HG02870 (cell line): Measurements from ENCODE around the gene SPO11.

ENCODE experiments used
- ATAC-seq: cut with Tn5 transposase; IDR thresholded peaks from one replicate; pipeline ENCODE4 v1.9.1; 2021; ENCODE audit warnings: mild to moderate bottlenecking, moderate library complexity; ENCODE audit not compliant: unreplicated experiment

SPO11 gene

DNA sequence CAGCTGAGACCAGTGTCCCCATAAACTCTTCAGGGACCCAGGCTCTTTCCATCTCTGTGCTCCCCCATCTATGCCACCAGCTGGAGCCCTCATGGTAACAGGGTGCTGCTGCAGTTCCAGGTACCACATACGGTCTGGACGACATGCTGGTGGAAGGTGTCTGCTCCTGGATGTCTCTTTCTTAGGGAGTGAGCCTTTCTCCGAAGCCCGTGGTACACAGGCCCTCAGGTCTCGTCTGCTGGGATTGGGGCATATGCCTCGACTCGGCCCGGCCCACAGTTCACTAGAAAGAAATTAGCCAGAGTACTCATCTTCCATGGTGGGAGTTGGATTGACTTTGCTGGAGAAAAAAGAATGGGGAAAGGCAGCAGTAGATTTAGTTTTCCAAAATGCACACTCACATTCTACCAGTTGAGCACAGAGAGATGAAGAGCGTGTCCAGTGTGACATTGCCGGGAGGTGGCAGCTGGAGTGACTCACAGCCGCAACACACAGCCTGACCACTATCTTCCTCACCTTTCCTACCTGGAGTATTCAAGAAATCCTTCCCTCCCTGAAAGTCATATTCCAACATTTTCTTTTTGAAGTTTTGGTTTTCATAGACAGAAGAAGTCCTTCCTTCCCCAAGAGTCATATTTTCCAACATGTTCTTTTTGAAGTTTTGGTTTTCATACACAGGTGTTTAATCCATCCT, 18.6 kb upstream of the SPO11 start:
- ATAC-seq, result no peak

DNA sequence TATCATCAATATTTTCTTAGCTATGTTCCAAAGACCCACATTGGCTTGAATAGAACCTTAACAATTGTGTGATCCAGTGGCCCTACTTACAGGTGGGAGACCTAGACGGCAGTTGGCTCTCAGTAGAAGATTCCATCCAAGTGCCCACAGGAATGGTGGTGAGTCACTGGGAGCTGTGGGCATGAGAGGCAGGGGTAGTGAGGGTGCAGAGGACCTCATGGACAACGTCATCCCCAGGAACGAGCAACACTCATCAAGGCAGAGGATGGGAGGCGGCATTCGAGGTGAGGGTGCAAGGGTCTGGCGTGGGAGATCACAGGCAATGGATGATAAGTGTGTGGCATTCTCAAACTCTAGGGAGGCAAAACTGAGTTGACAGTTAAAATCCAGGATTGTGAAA, 17.5 kb upstream of the SPO11 start:
- no peak for ATAC-seq

DNA sequence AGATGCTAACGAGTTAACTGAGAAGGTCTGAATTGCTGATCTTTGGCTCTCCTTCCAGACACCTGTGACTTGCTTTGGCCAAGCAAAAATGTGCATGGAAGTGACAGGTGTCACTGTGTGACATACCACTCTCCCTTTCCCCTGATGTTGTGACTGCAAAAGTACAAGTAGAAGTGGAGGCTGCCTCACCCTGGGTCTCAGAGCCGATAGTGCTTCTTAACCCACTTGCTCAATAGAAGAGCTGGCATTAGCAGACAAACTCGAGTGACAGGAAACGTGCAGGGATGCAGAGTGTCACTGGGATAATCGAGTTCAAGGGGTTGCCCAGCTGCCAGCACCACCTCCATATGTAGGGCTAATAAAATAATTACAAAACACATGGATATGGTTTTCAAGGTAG, 16.4 kb upstream of the SPO11 start:
- ATAC-seq, result no peak

DNA sequence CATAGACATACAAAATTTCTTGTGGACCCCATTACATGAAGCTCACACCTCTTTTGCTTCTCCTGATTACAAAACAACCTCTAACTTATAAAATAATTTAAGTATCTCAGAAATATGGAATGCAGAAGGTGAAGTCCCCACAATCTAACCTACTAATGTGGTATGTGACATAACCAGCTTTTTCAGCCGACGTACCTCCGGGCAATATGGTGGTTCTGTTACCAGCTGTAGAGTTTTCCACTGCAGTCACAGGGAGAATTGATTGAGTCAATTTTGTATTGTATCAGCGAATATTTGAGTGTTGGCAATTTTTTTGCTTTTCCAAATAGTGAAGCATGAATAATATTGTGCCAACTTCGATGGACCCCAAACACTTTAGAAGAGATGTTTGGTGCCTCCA, 15.7 kb upstream of the SPO11 start:
- ATAC-seq, result no peak

DNA sequence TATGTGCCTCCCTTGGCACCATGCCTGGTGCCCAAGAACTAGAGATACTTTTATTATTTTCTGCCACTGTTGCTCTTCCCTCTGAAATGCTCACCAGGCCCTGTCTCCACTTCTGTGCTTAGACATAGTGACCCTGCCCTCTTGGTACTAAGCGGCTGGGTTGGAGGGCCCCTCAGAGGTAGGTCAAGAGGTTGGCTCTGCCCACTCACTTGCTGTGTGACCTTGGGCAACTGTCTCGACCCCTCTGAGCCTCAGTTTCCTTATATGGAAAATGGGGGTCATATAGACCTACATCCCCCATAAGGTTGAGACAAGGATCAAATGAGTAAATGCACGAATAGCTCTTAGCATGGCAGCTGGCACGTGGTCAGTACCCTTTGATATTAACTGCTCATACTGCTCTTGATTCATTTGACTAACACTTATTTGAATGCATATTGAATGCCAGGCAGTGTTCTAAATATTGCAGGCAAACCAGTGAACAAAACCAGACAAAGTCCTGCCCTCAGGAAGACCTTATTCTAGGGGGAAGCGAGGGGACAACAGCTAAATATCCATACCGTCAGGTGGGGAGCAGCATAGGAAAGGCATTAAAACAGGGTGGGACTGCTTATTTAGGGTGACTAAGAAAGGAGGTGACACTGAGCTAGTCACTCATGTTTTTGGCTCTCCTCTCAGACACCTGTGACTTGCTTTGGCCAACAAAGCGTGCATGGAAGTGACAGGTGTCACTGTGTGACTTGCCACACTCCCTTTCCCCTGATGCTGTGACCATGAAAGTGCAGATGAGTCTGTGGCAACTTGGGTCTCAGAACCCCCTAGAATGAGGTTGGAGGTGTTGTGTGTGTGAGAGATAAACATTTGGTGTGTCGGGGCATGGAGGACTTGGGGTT, 14.3 kb upstream of the SPO11 start:
- no peak for ATAC-seq

DNA sequence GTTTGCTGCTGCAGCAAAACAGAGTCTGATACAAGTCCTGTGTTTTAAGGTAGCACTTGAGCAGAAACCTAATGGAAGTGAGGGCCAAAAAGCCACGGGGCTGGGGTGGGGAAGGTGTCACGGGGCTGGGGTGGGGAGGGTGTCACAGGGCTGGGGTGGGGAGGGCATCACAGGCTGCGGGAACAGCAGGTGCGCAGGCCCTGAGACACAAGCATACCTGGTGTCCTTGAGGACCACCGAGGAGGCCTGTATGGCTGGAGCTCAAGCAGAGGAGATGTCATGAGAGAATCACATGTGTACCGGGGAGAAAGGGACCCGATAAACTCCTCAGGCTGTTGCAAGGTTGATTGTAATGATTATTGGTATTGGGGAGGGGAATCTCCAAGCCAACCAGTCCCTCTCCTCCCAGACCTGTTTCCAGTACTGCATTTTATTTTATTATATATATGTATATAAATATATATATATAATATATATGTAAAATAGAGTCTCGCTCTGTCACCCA, 13.6 kb upstream of the SPO11 start:
- no peak for ATAC-seq

DNA sequence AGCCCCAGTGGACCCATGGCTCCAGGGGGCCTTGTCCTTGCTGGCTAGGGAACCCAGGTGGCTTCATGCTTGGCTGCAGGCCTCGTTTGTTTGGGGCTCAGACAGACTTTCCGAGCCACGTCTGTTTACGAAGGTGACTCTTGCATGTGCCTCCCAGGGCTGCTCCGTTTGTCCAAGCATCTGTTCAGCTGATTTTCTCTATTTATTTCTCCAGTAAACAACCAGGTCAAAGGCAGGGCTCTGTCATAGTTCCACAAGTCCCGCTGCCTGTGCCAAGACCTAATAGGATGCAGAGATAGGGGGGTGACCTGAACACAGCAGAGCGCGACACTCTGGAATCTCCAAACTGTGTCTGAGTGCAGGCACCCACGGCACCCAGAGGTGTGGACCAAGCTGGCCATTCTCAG, 12.8 kb upstream of the SPO11 start:
- no peak for ATAC-seq

DNA sequence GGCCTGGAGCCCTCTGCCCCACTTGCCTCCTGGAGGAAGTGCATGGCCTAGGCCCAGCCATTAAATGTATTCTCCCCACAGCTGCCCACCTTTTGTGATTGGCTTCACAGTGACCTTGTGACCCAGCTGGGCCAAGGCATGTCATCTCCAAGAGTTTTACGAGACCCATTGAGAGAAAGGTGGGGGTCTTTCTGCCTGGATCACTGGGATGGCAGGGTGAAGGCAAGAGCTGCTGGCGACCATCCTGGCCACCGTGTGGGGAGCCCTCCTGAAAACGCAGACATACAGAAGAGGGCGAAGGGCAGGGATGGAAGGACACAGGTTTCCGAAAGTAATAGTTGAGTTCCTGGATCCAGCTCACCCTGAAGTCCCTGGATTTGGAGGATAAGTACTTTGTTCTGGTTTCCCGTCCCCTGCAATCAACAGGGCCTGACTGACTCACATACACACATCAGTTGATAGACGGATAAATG, 12.3 kb upstream of the SPO11 start:
- ATAC-seq, result no peak

DNA sequence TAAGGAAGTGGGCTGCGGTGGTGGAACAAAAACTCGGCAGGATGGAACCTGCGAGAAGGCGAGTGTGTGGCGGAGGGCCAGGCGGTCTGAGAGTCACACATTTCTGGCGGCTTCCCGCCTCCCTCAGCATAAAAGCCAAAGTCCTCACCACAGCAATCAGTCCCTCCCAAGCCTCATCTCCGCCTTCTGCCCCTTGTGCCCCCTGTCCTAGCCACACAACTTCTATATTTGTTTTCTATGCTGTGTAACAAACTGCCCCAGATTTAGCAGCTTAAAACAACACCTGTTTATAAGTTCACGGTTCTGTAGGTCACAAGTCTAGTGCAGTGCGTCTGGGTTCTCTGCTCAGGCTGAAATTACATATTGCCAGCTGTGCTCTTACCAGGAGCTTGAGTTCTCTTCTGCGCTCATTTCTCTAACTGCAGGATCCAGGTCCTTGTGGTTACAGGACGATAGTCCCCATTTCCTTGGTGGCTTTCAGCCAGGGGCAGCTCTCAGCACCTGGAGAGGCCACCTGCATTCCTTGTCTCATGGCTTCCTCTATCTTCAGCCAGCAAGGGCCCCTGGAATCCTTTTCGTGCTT, 11.7 kb upstream of the SPO11 start:
- ATAC-seq, result no peak

DNA sequence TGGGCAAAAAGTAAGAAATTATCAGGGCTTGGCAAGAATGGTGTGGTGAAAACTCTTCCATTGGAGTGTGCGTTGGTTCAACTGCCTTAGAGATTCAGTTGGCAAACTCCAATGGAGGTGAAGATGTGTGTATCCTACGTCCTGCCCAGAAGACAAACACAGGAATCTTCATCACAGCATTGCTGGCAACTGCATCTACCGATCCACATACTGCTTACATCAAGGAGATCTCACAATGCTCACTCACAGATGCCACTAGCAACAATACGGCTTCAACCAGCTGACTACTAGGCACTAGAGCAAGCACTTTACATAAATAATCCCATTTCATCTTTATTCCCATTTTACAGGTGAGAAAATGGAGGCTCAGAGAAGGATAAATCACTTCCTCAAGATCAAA, 10.0 kb upstream of the SPO11 start:
- no peak for ATAC-seq

DNA sequence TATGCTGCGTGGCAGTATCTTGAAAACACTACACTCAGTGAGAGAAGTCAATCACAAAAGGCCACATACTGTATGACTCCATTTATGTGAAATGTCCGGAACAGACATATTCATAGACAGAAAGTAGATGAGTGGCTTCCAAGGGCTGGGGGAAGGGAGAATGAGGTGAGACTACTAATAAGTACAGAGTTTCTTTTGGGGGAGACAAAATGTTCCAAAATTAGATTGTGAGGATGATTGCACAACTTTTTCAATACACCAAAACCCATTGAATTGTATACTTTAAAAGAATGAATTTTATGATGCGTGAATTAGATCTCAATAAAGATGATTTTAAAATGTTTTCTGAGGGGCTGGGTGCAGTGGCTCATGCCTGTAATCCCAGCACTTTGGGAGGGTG, 9.2 kb upstream of the SPO11 start:
- ATAC-seq, result no peak

DNA sequence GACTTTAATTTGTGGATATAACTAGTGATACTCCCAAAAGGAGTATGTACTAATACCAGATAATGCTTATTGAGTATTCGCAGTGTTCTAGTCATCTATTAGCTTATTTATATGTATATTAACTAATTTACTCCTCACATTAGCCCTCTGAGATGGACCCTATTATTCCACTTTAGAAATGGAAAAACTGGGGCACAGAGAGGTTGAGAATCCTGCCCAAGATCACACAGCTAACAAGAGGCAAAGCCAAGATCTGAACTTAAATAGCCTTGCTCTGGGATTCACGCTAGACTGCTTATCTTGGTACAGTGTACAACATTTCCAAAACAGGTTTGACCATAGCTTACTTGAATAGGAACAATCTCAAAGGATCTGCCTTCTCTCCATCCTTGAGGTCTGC, 8.5 kb upstream of the SPO11 start:
- ATAC-seq, result no peak

DNA sequence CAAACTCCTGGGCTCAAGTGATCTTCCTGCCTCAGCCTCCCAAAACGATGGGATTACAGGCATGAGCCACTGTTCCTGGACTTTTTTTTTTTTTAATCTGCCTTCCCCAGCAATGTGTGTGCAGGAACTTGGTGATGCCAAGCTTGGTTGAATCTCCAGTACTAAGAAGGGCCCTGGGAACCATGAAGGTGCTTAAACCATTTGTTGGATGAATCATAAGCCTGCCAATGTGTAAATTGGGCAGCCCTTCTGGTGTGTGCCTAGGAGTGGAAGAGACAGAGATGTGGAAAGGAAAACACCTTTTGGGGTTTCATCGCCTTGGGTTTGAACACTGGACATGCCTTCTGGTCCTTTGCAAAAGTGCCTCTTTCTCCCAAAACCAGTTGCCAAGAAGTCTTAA, 7.1 kb upstream of the SPO11 start:
- ATAC-seq, result no peak

DNA sequence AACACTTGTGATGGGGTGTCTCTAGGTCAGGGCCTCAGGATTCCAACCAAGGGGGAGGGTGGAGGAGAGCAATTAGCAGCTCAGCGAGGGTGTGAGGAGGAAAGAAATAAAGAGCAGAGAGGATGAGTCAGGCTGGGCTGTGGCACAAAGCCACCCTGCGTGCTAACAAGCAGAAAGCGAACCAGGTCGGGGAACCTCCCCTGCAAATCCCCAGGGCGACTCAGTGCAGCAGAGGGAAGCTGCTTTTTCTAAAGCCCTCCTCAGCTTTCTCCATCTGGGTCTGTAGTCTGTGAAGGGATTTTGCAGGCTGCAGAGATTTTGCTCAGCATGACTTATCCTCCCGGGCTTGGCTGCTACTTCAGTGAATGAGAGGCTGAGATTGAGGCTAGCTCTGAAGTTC, 6.6 kb upstream of the SPO11 start:
- peak; percentile 47 for ATAC-seq

DNA sequence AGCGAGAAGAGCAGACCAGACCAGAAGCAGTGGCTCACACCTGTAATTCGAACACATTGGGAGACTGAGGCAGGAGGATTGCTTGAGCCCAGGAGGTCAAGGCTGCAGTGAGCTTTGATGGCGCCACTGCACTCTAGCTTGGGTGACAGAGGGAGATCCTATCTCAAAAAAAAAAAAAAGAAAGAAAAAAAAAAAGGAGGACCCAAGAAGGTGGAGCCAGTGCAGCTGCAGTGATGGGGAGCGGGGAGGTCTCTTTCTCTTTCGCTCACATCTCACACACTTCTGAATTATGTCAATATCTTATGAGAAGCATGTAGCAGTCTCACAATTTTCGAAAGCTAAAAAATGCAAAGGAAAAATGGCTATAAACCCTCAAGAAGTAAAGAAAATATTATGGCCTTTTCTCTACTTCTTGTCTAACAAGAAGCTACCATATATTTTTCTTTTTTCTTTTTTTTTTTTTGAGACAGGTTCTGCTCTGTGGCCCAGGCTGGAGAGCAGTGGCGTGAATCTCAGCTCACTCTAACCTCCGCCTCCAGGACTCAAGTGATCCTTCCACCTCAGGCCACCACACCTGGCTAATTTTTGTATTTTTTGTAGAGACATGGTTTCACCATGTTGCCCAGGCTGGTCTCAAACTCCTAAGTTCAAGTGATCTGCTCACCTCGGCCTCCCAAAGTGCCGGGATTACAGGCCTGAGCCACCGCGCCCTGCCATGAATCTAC, 3.8 kb upstream of the SPO11 start:
- ATAC-seq, result no peak

DNA sequence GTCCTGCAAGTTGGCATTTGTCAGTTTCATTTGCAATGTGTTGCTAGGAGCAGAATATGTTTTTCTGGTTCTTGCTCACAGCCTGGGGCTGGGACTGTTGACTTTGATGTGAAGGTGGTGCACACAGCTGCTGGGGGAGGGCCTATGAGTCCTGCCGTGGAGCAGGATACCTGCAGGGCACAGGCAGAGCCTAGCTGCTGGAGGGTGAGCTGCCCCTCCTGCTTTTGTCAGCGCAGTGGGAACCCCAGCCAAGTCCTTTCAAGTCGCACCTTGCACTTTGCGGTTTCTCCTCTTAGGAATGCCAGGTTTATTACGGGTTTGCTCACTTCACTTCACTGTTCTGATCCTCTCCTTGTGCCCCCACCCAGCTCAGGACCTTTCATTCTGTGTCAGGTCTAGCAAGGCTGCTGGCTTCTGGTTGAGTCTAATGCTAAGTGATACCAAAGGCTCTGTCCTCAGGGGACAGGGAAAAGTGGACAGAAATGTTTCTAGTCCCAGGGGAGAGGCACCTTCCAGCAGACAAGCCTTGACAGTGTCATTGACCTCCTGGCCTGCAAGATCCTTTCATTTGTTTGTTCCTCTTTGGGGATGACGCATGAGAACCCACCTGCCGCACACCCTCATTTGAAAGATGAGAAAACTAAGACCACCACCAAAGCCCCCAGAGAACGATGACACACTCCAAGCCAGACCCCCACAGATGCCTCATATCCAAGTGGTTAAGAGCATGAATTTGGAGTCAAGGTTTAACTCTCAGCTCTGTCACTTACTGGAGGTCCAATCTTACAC, 2.7 kb upstream of the SPO11 start:
- ATAC-seq, result no peak

DNA sequence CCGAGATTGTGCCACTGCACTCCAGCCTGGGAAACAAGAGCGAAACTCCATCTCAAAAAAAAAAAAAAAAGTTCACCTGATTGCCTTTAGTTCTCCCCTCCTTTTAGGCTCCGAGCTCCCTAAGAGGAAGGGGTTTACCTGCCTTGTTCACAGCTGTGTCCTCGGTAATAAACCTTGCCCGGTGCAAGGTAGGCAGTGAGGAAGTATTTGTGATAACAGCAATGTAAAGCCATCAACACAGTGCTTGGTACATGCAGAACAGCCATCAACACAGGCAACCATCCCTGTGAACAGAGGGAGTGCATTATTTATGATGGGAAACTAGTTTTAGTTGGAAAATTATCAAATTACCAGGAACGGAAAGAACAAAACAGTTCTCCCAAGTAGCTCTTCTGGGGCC, 1.8 kb upstream of the SPO11 start:
- no peak for ATAC-seq

DNA sequence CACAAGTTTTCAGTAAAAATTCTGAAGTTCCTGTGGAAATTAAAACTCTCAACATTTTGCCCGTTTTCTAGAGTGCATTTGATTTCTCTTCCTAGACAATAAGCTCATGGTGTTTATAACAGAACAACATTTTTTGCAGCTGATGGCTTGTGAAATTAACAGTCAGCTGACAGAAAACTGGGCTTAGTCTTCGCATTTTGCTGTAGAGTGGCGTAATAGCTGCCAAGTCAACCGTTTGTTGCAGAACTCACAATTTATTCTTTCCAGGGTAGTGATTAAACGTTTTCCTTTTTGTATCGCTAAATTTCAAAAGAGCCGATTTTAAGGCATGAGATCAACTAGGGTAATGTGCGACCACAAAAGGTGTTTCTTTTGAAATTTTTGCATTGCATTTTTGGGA, 1.4 kb downstream of the SPO11 start:
- no peak for ATAC-seq

DNA sequence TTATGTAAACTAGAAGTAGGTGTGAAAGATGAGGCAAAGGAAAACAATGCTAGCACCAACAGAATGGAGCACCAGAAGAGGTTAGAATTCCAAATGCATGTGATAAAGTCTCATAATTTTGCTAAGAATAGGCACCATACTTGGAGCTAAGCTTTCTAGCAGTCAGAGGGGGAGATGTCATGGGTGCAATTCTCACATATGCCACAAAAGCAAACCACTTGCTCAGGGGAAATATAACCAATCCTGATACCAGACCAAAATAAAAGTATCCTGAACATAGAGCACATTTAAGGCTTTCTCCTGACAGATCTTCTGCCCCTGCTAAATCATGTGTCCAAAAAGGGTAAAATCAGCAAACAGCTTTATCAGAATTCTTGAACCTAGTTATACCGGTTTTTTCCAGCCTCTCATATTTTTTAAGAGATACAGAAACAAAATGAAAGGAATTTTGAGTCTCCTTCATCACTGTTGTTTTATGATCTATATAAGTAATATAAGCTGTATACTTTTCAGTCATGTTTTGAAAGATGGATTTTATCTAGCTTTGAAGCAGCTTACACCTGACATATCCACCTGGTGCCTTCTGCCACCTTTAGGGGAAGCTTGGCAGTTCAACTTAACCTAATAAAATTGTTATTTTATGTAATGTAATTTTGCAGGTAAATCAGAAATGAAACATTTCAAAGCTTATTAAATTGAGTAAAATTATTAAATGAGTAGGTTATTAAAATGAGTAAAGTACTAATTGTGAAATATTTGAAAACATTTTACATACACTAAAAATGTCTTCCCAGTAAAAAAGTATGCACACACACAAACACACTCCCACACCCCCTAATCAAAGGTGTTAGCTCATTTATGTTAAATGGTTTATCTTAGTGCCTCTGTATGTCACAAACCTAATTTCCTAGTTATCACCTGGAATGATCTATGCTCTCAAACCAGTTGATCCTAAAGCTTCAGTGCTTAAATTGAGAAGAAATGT, 2.8 kb downstream of the SPO11 start:
- ATAC-seq, result no peak
